Hippocampal formation (tissue), 2 donors: ENCODE results near the gene OSBPL2.

Experiments
- DNase-seq, 2 donors: peaks; one replicate each; lab custom pipeline; 2025; lab: John Stamatoyannopoulos, UW

Gene OSBPL2

DNA sequence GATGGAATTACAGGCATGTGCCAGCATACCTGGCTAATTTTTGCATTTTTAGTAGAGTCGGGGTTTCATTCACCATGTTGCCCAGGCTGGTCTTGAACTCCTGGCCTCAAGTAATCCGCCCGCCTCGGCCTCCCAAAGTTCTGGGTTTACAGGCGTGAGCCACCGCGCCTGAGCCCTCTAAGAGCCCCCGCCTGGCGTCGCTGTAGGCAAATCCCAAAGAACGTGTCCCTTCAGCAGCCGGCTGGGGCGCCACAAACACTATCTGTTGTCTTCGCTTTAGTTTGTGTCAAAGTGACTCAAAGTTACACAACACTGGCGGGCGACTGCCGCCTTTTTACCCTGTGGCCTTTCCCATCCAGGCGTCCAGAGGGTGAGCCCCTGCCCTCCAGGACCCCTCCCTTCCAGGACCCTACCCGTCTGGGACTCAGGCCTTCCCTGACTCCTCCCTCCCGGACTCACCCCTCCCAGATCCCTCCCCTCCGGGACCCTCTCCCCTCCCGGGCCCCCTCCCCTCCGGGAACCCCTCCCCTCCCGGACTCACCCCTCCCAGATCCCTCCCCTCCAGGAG, 63.5 kb downstream of the OSBPL2 start:
- DNase-seq = peak; percentile 66 to 85

DNA sequence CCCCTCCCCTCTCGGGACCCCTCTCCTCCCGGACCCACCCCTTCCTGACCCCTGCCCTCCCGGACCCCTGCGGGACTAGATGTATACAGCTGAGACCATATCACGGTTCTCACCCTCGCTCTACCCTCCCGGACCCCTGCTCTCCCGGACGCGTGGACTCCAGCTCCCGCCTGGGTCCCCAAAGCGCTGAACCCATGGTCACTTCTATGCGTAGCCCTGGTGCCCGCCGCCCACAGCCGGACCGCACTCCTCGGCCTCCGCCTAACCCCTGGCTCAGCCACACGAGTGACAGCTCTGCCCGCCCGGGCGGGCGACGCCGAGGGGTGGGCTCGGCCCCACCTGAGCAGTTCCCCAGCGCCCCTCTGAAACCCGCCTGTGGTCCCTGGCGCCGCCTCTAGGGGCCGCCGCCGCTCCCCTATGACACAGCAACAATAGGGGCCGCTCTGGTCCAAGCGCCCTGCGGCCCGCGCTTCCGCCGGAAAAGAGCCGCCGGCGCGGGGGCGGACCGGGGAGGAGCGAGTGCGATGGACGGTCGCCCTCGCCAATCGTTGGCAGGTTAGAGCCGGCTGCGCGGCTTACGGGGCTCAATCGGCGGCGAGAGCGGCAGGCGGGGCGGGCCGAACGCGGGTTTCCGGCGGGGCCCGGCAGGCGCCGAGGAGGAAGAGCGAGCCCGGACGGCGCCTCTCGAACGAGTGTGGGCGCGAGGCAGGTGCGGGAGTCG, 64.2 kb downstream of the OSBPL2 start, which contains the start of gene ADRM1:
Gene ADRM1 (plus strand): TSS at position 657 of the 721 bp plus-strand sequence. CDS start 572 bp downstream, outside the sequence.
- DNase-seq = peak; percentile 95

DNA sequence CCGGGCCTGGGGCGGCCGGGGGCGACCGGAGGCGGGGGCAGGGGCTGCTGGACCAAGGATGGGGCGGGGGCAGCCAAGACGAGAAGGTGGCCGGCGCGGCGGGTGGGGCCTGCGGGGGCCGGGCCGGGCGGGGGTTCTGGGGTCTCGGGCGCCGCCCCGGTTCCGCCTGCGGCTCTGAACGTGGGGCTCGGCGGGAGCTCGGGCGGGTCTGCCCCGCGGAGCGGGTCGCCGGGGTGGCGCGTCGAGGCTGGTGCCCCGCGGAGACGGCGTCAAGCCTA, 64.7 kb downstream of the OSBPL2 start:
- no peak for DNase-seq

DNA sequence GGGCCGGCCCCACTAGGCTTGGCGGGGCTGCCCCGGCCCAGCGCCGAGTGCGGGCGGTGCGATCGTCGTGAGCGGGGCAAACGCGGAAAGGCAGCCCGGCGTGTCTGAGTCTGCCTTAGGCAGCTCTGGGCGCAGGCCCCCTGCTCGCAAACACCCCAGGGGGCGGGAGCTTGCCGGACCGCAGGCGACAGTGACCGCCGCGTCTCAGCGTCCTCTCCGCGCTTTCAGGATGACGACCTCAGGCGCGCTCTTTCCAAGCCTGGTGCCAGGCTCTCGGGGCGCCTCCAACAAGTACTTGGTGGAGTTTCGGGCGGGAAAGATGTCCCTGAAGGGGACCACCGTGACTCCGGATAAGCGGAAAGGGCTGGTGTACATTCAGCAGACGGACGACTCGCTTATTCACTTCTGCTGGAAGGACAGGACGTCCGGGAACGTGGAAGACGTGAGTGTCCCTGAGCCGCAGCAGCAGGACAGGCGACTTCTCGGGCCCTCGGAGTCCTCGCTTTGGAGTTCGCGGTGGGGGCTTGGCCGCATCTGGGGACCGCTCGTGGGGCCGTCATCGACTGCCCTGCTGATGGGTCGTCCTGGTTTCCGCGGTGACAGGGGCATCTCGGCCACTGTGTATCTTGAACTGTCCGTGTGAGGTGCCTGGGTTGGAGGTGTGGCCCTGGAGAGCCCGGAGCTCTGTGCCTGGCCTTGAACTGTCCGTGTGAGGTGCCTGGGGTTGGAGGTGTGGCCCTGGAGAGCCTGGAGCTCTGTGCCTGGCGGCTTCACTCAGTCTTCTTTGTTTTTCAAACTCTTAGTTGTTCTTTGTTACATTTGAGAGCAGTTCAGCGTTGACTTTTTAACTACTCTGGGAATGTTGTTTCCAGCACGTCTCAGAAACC, 65.3 kb downstream of the OSBPL2 start:
- DNase-seq = no peak

DNA sequence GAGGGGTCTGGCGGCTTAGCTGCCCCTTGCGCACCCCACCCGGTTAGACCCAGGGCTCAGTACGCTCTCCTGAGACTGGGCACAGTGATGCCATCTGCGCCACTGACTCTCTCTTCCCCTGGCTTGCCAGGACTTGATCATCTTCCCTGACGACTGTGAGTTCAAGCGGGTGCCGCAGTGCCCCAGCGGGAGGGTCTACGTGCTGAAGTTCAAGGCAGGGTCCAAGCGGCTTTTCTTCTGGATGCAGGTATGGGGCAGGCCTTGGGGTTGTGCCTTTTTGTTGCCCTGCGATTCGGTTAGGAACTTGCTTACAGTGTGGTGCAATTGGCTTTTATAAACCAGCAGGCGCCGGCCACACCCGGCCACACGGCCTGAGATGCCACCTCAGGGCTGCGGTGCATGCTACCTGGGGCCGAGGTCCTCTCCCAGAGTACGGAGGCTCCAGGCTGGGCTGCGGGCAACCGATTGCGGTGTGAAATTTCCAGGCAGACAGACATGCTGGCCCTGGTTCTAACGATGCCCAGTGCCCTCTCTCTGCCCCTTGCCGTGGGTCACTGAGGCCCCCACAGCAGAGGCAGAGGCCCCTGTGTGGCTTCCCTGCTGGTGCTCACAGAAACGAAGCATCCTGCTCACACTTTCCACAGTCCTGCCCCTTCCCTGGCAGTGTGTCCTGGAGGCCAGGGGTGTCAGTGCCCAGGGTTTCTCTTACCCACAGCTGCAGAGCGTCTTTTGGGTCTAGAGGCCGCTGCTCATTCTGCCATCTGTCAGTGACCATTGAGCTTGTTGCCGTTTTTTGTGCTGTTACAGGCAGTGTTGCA, 66.2 kb downstream of the OSBPL2 start:
- DNase-seq = no peak

DNA sequence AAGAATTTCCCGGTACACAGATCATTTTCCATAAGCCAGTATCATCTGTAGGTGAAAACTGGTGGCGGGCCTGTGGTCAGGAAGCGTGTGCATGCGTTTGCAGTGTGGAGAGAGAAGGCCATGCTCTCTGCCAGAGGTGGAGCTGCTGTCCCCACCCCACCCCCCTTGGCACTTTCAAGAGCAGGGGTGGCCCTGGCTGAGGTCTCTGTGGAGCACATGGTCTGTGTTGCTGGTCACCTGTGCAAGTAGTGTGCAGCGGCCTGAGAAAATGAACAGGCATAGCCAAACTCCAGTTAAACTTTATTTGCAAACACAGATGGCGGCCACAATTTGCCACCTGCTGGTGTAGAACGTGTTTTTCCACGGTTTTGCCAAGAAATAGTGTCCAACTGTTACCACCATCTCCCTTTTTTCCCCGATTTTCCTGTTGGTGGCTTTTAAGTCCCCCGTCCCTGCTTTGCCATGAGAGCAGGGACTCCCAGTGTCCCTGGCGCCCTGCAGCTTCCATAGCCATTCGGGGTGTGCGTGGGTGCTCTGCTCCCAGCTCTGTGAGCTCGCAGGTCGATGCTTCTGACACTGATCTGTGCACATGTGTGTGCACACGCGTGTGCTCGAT, 66.9 kb downstream of the OSBPL2 start:
- no peak for DNase-seq

DNA sequence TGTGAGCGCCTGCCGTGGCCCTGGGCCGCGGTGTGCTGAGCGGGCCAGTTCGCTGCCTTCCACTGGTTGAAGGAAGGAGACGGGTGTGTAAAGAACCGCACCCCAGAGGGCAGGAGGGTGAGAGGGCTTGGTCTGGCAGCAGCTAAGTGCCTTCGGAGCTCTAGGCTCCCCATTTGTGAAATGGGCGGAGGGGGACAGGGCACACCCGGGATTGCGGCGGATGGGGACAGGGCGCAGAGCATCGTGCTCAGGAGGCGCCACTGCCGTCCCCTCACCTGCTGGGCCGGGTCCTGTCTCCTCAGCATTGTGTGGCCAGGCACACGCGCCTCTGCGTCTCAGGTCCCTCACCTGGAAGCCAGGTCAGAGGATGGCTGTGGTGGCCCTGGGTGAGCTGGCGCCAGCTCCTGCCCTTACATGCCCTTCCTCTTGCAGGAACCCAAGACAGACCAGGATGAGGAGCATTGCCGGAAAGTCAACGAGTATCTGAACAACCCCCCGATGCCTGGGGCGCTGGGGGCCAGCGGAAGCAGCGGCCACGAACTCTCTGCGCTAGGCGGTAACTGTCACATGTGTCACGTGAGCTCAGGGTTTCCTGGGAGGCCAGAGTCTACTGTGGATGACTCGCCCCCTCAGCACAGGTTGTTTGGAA, 67.6 kb downstream of the OSBPL2 start:
- DNase-seq = no peak

DNA sequence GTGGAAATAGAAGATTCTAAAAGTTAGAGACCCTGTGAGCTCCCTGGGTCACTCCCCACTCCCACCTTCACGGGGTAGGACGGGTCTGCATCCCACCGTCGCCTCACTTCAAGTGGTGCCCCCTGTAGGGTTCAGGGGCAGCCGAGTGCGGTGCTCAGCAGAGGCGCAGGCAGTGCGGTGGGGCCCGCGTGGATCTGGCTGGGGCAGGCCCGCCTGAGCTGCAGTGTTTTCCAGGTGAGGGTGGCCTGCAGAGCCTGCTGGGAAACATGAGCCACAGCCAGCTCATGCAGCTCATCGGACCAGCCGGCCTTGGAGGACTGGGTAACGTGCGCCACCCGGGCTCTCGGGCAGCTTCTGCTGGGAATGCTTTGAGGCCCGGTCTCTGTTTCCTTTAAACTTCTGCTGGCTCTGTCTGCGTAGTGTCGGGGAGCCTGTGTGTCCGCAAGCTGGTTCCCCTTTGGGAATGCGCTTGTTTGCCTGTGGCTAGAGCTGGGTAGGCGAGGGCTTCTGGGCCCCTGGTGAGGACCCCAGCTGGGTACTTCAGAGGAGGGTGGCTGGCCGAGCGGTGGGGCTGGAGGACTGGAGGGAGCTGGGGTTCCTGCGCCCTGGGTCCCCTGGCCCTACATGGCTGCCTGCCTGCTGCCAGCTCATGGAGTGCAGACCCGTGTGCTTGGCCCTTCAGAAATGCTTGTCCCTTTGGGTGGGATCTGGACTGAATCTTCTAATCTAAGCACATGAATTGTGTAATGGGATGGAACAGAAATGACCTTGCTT, 68.3 kb downstream of the OSBPL2 start:
- no peak for DNase-seq

DNA sequence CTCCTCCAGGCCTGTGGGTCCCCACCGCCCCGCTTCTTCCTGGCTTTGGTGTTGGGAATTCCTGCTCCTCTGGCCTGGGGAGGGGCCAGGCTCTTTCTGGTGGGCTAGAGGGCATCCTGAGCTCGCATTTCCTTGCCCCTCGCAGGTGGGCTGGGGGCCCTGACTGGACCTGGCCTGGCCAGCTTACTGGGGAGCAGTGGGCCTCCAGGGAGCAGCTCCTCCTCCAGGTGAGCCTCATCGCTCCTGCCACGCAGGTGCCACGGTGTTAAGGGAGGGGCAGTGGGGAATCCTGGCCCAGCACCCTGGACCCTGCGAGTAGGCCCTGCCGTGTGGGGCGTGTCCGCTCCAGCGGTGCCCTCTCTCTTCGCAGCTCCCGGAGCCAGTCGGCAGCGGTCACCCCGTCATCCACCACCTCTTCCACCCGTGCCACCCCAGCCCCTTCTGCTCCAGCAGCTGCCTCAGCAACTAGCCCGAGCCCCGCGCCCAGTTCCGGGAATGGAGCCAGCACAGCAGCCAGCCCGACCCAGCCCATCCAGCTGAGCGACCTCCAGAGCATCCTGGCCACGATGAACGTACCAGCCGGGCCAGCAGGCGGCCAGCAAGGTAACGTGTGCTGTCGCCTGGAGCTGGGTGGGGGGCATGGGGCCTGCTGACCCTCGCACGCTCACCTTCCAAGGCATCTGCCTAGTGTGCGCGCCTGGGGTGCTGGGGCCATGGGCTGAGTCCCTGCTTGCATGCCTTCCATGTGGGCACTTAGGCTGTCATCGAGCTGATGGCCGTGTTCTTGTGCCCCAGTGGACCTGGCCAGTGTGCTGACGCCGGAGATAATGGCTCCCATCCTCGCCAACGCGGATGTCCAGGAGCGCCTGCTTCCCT, 69.1 kb downstream of the OSBPL2 start:
- no peak for DNase-seq

DNA sequence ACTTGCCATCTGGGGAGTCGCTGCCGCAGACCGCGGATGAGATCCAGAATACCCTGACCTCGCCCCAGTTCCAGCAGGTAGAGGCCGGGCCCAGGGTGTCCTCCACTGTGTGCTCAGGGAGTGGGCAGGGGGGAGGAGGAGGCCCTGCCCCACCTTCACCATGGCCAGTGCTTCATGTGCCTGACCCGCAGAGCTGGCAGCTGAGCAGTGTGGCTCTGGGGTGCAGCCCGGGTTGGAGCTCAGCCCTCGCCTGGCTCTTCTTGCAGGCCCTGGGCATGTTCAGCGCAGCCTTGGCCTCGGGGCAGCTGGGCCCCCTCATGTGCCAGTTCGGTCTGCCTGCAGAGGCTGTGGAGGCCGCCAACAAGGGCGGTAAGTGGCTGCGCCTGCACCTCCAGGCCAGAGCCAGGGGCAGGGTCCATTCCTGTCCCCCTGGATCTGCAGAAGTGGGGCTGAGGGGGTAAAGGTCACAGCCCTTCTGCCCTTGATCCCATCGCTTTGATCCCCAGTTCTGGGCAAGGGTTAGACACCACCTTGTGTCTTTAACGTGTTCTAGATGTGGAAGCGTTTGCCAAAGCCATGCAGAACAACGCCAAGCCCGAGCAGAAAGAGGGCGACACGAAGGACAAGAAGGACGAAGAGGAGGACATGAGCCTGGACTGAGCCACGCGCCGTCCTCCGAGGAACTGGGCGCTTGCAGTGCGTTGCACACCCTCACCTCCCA, 69.9 kb downstream of the OSBPL2 start:
- peak in 1 of 2 donors; percentile 10 for DNase-seq

DNA sequence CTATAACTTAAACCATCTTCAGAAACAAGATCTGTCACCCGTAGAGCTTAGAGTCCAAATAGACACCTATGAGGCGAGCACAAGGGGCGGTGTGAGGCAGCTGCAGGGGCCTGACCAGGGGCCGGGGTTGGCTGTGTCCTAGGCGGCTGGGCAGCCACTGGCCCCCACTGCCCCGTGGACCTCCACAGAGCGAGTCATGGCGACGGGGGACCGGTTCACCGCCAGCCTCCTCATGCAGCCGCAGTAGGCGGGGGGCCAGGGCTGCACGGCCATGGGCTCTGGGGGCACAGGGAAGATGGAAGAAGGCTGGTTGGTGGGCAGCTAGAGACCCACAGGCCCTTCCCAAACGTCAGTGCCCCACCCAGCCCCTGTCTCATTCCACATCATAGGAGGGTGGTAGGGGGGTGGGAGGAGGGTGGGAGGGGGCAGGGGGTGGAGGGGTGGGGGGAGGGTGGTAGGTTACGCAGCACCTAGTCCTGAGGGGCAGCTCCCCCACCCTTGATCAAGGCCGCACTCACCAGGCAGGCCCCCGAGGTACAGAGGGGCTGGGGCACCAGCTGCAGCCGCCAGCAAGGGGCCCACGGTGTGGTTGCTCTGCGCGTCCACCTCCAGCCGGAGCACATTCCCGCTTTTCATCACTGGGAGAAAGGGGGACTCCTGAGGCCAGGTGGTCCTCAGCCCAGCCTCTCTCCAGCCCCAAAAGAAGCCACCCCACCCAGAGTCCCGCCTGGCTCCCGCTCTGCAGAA, 71.0 kb downstream of the OSBPL2 start:
- DNase-seq = no peak

DNA sequence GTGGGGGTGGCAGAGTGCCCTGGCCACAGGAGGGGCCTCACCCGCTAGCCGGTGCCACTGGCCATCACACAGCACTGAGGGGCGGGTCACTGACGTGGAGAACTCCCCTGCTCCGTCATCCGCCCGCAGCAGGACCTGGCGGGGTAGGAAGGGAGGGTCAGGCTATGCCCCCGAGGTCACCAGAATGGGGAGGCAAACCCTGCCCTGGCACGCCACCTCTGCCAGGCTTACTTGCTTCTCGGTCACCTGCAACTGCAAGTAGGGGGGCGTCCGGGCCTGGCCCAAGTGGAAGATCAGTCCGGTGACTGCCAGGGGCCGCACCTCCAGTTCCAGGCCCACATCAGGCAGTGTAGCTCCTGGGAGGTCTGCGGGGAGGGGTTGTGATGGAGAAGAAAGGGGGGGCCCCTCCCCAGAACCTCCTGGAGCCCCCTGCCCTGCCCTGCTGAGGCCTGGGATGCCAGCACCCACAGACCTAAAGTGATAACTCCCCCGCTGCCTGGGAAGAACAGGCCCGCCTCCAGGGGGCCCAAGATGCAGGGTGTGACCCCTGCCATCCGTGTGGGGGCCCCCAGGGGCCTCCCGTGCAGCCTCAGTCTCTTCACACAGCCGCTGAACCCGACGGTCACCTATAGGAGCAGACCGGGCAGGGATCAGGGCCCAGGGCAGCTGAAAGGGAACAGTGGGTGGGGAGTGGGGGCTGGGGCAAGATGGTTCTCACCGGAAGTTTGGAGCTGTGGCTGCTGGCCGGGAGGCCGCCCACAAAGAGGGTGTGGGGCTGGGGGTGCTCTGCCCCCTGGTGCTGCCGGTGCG, 71.8 kb downstream of the OSBPL2 start:
- no peak for DNase-seq

DNA sequence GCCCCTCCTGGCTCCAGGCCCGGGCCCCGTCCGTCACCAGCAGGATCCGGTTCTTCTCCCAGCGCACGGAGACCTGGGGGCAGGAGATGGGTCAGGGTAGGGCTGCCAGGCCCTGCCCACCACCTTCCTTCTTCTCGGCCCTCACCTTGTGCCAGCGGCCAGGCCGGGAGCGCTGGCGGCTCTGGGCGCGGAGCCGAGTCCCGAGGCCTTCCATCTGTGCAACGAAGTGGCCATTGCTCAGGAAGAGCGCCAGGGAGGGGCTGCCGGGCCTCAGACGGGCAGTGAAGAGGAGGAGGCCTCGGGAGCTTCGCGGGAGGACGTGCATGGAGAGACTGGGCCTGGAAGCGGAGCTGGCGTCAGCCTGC, 72.4 kb downstream of the OSBPL2 start:
- DNase-seq = no peak

DNA sequence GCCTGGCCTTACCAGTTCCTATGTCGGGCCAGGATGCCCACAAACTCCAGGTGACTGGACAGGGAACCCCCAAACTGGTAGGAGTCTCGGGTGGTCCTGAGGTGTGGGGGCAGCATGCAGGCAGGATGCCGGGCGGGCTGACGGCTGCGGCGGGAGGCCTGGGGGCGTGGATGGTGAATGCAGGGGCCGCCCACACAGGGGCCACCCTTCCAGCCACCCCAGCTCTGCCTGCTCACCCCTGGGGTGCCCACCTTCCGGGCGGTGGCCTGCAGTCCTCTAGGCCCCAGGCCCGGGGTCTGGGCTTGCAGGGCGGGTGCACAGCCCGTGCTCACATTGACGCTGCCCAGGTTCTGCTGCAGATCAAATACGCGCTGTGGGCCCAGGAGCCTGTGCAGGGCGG, 72.8 kb downstream of the OSBPL2 start:
- DNase-seq = no peak

DNA sequence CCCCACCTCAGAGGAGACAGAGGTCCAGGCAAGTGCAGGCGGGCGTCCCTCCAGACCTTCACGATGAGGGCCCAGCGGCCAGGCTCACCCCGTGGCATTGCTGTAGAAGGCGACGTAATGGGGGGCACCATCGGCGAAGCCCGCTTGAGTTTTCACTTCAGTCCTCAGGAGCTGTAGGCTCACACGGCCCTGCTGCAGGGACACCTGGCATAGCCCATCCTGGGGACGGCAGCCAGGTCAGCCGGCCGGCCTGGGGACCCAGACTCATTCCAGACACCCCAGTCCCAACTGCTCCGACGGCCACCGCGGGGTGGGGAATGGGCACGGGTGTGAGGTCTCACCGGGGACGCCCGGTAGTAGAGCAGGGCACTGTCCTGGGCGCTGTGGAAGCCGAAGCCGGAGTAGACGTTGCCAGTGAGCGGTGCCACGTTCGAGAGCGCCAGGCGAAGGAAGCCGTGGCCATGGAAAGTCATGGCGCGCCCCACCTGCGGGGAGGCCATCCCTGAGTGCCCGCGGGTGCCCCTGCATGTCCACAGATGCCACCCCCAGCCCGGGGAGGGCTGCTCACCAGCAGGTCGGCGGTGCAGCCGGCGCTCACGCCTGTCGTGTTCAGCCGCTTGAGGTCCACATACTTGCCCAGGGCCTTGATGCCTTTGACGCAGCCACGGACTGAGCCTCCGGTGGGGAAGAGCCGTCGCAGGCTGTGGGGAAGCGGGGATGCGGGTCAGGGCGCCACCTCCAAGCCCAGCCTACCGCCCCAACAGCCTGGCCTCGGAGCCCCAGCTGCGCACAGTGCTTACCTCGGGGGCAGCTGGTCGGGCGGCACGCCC, 73.7 kb downstream of the OSBPL2 start:
- no peak for DNase-seq

DNA sequence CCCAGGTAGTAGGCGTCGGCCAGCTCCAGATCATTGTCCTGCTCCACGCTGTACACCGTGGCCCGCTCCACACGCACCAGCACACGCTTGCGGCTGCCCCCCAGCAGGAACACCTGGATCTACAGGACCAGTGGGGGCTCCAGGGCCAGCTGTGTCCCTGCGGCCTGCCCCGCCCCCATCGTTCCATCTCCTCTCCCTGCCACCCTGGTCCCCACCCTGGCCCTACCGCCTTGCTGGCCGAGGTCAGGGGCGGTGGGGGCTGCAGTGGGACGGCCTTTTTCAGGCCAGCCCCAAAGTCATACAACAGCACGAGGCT, 74.3 kb downstream of the OSBPL2 start:
- DNase-seq = no peak

DNA sequence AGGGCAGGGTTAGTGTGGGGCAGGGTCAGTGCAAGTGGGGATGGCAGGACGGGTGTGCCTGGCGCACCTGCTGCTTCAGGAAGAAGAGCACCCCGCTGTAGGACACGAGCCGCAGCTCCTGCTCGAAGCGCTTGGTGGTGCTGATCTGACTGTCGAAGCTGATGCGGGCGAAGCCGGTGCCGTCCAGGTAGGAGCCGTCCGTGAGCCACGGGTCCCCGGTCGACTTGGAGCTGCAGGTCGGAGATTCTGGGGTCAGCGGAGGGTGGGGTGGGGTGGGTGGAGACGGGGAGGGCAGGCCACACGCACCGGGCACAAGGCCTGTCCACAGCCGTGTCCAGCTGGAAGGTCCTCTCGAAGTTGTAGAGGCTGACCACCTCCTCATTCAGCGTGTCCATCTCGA, 74.7 kb downstream of the OSBPL2 start:
- no peak for DNase-seq
